HepG2 (cell line): ENCODE measurements around the gene BABAM1. TPM values are rescaled to one million over a fixed set of nuclear protein-coding genes. Genes with fewer than 3 reads are reported as not detected.

Source experiments
- ATF1 ChIP-seq: IDR thresholded peaks from 2 replicates; pipeline ENCODE4 v1.6.1; 2016; ENCODE audit warnings: mild to moderate bottlenecking, control low read depth
- CBFB ChIP-seq: sonication (generic); formaldehyde crosslinking; IDR thresholded peaks from 2 replicates; pipeline ENCODE4 v1.4.0; 2020; ENCODE audit warnings: missing genetic modification reagents
- CREM ChIP-seq, 2 experiments: sonication (generic) in 1 of 2; formaldehyde crosslinking in 1 of 2; IDR thresholded peaks; 2 replicates each; pipeline versions ENCODE4 v1.4.0 to v1.6.1; 2016 to 2020; ENCODE audit warnings: antibody characterized with exemption in 1 of 2, mild to moderate bottlenecking in 1 of 2, missing genetic modification reagents in 1 of 2
- ELF4 ChIP-seq: sonication (generic); formaldehyde crosslinking; IDR thresholded peaks from 2 replicates; pipeline ENCODE4 v1.5.0; 2020; ENCODE audit warnings: missing genetic modification reagents, mild to moderate bottlenecking, moderate library complexity, borderline replicate concordance
- HNF4A ChIP-seq: sonication (generic); formaldehyde crosslinking; IDR thresholded peaks from 2 replicates; pipeline ENCODE4 v1.4.0; 2020; ENCODE audit warnings: missing genetic modification reagents
- NR0B2 ChIP-seq: sonication (generic); formaldehyde crosslinking; IDR thresholded peaks from 2 replicates; pipeline ENCODE4 v1.4.0; 2020; ENCODE audit warnings: mild to moderate bottlenecking, missing genetic modification reagents
- NR2F1 ChIP-seq, 2 experiments: fragments of 450-650 bp in 1 of 2; formaldehyde crosslinking in 1 of 2; IDR thresholded peaks; 2 replicates each; pipeline versions ENCODE4 v1.5.0 to v1.6.1; 2016 to 2020; ENCODE audit warnings: mild to moderate bottlenecking in 1 of 2, missing compliant biosample characterization in 1 of 2, missing genetic modification reagents in 1 of 2, moderate library complexity in 1 of 2
- PAWR ChIP-seq: sonication (generic); formaldehyde crosslinking; IDR thresholded peaks from 2 replicates; pipeline ENCODE4 v1.4.0; 2020; ENCODE audit warnings: missing genetic modification reagents, mild to moderate bottlenecking, borderline replicate concordance
- PBX3 ChIP-seq: sonication (generic); formaldehyde crosslinking; IDR thresholded peaks from 2 replicates; pipeline ENCODE4 v1.8.1; 2023; ENCODE audit warnings: missing genetic modification reagents, inconsistent platforms, borderline replicate concordance
- SNAPC4 ChIP-seq: sonication (generic); formaldehyde crosslinking; IDR thresholded peaks from 2 replicates; pipeline ENCODE4 v1.4.0; 2020; ENCODE audit warnings: mild to moderate bottlenecking, missing genetic modification reagents
- TEAD2 ChIP-seq: sonication (generic); formaldehyde crosslinking; IDR thresholded peaks from 2 replicates; pipeline ENCODE4 v1.9.0; 2021; ENCODE audit warnings: missing genetic modification reagents
- YY1 ChIP-seq: IDR thresholded peaks from 2 replicates; pipeline ENCODE4 v1.6.1; 2011; ENCODE audit warnings: low read length, low read depth, moderate library complexity, mild to moderate bottlenecking; ENCODE audit not compliant: insufficient read depth, insufficient replicate concordance
- ZFP1 ChIP-seq: IDR thresholded peaks from 2 replicates; pipeline ENCODE4 v1.6.1; 2016
- ZNF414 ChIP-seq: sonication (generic); formaldehyde crosslinking; IDR thresholded peaks from 2 replicates; pipeline ENCODE4 v1.5.0; 2020; ENCODE audit warnings: missing genetic modification reagents
- ZNF746 ChIP-seq: sonication (generic); formaldehyde crosslinking; IDR thresholded peaks from 2 replicates; pipeline ENCODE4 v1.8.0; 2022; ENCODE audit warnings: mild to moderate bottlenecking, missing genetic modification reagents
- ZSCAN31 ChIP-seq: sonication (generic); formaldehyde crosslinking; IDR thresholded peaks from 2 replicates; pipeline ENCODE4 v1.5.0; 2020; ENCODE audit warnings: low read depth, mild to moderate bottlenecking, missing genetic modification reagents
- polyA plus RNA-seq, 8 experiments: library from polyadenylated mRNA; depleted of rRNA in 3 of 8; stranded (reverse) in 7 of 8; unstranded in 1 of 8; fragments of >200 nt; fragmentation: Illumina TruSeq in 4 of 8; extraction: Trizol in 4 of 8; gene quantifications; 2 replicates each; pipeline versions ENCODE4 v1.2.1 to v1.2.3, GENCODE V29; 2011 to 2016; ENCODE audit warnings: low read depth in 4 of 8, missing spikeins in 1 of 8, mixed read lengths in 1 of 8; ENCODE audit not compliant: insufficient read depth in 1 of 8
- total RNA-seq, 5 experiments: library from RNA; depleted of rRNA; stranded (reverse); fragments of >200 nt; fragmentation: Illumina TruSeq; extraction: Trizol; gene quantifications; 2 replicates each; pipeline ENCODE4 v1.2.3, GENCODE V29; 2016; ENCODE audit warnings: low read depth in 1 of 5

The BABAM1 gene
- total and polyA plus RNA-seq, 2 of the 13 experiments (the other 11 are each of a cell fraction or from before 2014, with no cell fraction given) = 70.0 to 82.0 TPM

GRCh38 chr19:17309198-17309964 is 42.1 kb downstream of the BABAM1 start, which contains the start of gene DDA1 (continued):
- TF ChIP-seq CREM (IDR thresholded peaks at IDR 0.05) (peak; percentile 85), CREM (CRISPR knock-in tag; IDR thresholded peaks at IDR 0.05) (no peak), ZNF746 (no peak), HNF4A (CRISPR knock-in tag) (peak; percentile 62), PBX3 (CRISPR knock-in tag) (no peak), ZSCAN31 (CRISPR knock-in tag) (0 out of 2 replicates have a peak, but pooled peaks have one; percentile 24), NR0B2 (CRISPR knock-in tag) (no peak), TEAD2 (CRISPR knock-in tag) (no peak), ZNF414 (CRISPR knock-in tag) (no peak), PAWR (CRISPR knock-in tag) (no peak), CBFB (peak; percentile 33; the same call in 1 of the 2 replicates), ELF4 (CRISPR knock-in tag) (peak; percentile 40; the same call in 1 of the 2 replicates), ZFP1 (CRISPR knock-in tag) (no peak), SNAPC4 (CRISPR knock-in tag) (peak; percentile 73; the same call in 1 of the 2 replicates), YY1 (peak; percentile 85), ATF1 (peak; percentile 59; the same call in 1 of the 2 replicates), NR2F1 (CRISPR knock-in tag; IDR thresholded peaks at IDR 0.05) (peak; percentile 62 to 89; a peak in 3 of 4 replicates)
